ENCODE measurements around the gene SELPLG. TPM values are rescaled to one million over a fixed set of nuclear protein-coding genes. Genes with fewer than 3 reads are reported as not detected.
A peak's percentile ranks its signal among the peaks of the same experiment; 100 is the strongest.

SELPLG gene
- total RNA-seq, 2 donors from 2014 or later = 14.3 to 17.3 TPM

- Histone ChIP-seq H3K36me3 (peaks cover 10% of the 10 kb centered on the region), H3K4me1 (ENCODE audit: control insufficient read depth in 1 of 2, low read depth in 2 of 2) (peaks cover 29 to 48% of the 10 kb centered on the region in 2 donors), H3K27me3 (replicated peaks; ENCODE audit: insufficient read depth) (no peaks in the 10 kb centered on the region), H3K4me3 (no peak overlapping the region), H3K9me3 (no peaks in the 10 kb centered on the region), H3K27ac (peak overlapping the region in 1 of 2 donors; percentile 37)
- DNase-seq (ENCODE audit: low spot score) (no peak), ATAC-seq (ENCODE audit: insufficient number of reproducible peaks, low FRiP score, low read depth) (no peak)
- TF ChIP-seq, protein P1, sequence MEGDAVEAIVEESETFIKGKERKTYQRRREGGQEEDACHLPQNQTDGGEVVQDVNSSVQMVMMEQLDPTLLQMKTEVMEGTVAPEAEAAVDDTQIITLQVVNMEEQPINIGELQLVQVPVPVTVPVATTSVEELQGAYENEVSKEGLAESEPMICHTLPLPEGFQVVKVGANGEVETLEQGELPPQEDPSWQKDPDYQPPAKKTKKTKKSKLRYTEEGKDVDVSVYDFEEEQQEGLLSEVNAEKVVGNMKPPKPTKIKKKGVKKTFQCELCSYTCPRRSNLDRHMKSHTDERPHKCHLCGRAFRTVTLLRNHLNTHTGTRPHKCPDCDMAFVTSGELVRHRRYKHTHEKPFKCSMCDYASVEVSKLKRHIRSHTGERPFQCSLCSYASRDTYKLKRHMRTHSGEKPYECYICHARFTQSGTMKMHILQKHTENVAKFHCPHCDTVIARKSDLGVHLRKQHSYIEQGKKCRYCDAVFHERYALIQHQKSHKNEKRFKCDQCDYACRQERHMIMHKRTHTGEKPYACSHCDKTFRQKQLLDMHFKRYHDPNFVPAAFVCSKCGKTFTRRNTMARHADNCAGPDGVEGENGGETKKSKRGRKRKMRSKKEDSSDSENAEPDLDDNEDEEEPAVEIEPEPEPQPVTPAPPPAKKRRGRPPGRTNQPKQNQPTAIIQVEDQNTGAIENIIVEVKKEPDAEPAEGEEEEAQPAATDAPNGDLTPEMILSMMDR (IDR thresholded peaks at IDR 0.05) = no peak
Measured at GRCh38 chr12:108641446-108642268, 8.0 kb upstream of the SELPLG start.

DNA sequence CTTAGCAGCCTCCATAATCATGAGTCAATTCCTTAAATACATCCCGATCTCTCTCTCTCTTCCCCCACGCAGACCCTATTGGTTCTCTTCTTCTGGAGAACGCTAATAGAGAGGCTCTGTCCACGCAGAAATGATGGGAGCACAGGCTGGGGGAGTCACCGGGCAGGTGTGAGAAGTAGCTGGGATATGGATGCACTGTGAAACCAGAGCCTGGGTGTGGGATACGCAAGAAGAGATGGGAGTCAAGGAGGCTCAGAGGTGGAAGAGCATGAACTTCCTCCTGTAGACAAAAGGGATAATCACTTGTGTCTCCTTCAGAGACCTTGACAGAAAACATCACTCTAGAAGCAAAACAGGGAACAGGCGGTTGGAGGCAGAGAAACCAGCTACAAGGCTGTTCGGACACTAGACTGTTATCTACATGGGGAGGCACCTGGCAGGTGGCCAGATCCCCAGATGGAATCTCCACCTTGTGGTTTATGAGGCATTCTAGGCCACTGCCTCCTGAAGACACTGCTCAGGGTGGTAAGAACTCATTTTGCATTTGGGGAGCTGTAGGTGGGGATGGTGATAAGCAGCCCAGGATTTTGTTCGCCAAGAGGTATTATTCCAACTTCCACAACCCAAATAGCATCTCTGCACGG, 7.2 kb upstream of the SELPLG start:
- H3K27me3 ChIP-seq (replicated peaks; ENCODE audit: insufficient read depth) = no peaks in the 10 kb centered on the region
- peaks cover 27 to 48% of the 10 kb centered on the region in 2 donors for H3K4me1 ChIP-seq (ENCODE audit: control insufficient read depth in 1 of 2, low read depth in 2 of 2)
- no peak overlapping the region for H3K27ac ChIP-seq
- no peaks in the 10 kb centered on the region for H3K9me3 ChIP-seq
- ATAC-seq (ENCODE audit: insufficient number of reproducible peaks, low FRiP score, low read depth) = no peak
- peaks cover 3% of the 10 kb centered on the region for H3K36me3 ChIP-seq
- no peak overlapping the region for H3K4me3 ChIP-seq
- DNase-seq (ENCODE audit: low spot score) = no peak
- TF ChIP-seq, protein P1 (IDR thresholded peaks at IDR 0.05) = no peak

DNA sequence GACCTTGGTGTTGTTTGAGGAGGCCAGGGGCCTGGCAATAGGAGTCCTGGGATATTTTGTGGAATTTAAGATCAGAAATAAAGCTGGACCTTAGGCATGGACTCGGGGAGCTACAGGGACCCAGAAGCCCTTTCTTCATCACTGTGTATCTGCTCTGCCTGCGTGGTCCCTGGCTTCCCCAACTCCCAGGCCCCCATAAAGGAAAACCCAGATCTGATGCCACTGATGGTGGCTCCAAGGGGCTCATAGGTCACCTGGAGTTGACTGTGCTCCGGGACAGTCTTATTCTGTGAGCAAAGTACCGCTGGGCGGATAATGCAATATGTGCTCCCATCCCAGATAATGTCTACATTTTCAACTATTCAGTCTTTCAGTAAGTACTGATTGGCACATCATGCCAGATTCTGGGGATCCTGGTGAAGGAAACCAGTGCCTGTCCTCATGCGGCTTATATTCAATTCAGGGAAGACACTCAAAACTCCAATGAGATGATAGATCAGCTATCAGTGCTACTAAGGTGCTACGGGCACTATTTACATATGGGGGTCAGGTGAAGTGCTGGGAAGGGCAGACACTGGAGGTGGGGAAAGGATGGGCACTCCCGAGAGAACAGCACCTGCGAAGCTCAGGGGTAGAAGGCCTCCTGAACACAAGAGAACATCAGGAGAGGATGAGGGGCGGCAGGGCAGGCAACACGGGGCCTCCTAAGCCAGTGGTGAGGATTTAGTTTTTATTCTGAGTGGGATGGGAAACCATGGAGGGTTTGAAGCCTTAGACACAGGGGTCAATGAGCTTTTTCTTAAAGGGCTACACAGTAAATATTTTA, 5.5 kb upstream of the SELPLG start:
- Histone ChIP-seq H3K27ac (peak overlapping the region in 1 of 2 donors; percentile 19), H3K4me1 (ENCODE audit: control insufficient read depth in 1 of 2, low read depth in 2 of 2) (peaks cover 20 to 37% of the 10 kb centered on the region in 2 donors), H3K4me3 (no peak overlapping the region), H3K36me3 (no peaks in the 10 kb centered on the region), H3K9me3 (no peaks in the 10 kb centered on the region), H3K27me3 (replicated peaks; ENCODE audit: insufficient read depth) (no peaks in the 10 kb centered on the region)
- ATAC-seq (ENCODE audit: insufficient number of reproducible peaks, low FRiP score, low read depth) (no peak), DNase-seq (ENCODE audit: low spot score) (no peak)
- TF ChIP-seq, protein P1 (IDR thresholded peaks at IDR 0.05) = no peak

GRCh38 chr12:108638141-108638827, 4.6 kb upstream of the SELPLG start:
- DNase-seq (ENCODE audit: low spot score) = no peak
- no peak for ATAC-seq (ENCODE audit: insufficient number of reproducible peaks, low FRiP score, low read depth)

More at GRCh38 chr12:108638141-108638827, 4.6 kb upstream of the SELPLG start:
- Histone ChIP-seq H3K27me3 (replicated peaks; ENCODE audit: insufficient read depth) (no peaks in the 10 kb centered on the region), H3K4me1 (ENCODE audit: control insufficient read depth in 1 of 2, low read depth in 2 of 2) (peaks cover 13 to 29% of the 10 kb centered on the region in 2 donors), H3K4me3 (peak overlapping the region; percentile 35), H3K9me3 (no peaks in the 10 kb centered on the region), H3K27ac (peak overlapping the region in 1 of 2 donors; percentile 19), H3K36me3 (no peaks in the 10 kb centered on the region)
- TF ChIP-seq, protein P1 (IDR thresholded peaks at IDR 0.05) = no peak
